Ascending aorta (tissue), 2 donors: ENCODE measurements around the gene CLOCK. TPM values are rescaled to one million over a fixed set of nuclear protein-coding genes. Genes with fewer than 3 reads are reported as not detected.

Source experiments
- DNase-seq, 2 donors: peaks; one replicate each; pipeline ENCODE4 v3.0.0-alpha.2; 2019; ENCODE audit warnings: low spot score in 2 of 2
- H3K27ac ChIP-seq, 2 donors: fragments of 200-600 bp; sonication (generic); one replicate each; pipeline ENCODE4 v1.5.1; 2016 to 2017; ENCODE audit warnings: mild to moderate bottlenecking in 1 of 2
- H3K27me3 ChIP-seq: fragments of 200-600 bp; sonication (generic); one replicate; pipeline ENCODE4 v1.5.1; 2017
- H3K36me3 ChIP-seq, 2 donors: fragments of 200-600 bp; sonication (generic); one replicate each; pipeline ENCODE4 v1.5.1; 2016
- H3K4me1 ChIP-seq, 2 donors: fragments of 200-600 bp; sonication (generic); one replicate each; pipeline ENCODE4 v1.5.1; 2016 to 2017; ENCODE audit warnings: mild to moderate bottlenecking in 1 of 2
- H3K4me3 ChIP-seq, 2 donors: fragments of 200-600 bp; sonication (generic); one replicate each; pipeline ENCODE4 v1.5.1; 2016 to 2017; ENCODE audit warnings: mild to moderate bottlenecking in 1 of 2
- H3K9me3 ChIP-seq, 2 donors: fragments of 200-600 bp; sonication (generic); one replicate each; pipeline ENCODE4 v1.5.1; 2016
- CTCF ChIP-seq, 3 experiments: fragments of 200-600 bp in 2 of 3; fragments of 450-650 bp in 1 of 3; sonication (generic) in 2 of 3; IDR thresholded peaks; one replicate each; pipeline ENCODE4 v1.5.1; 2016 to 2019; ENCODE audit warnings: antibody characterized with exemption in 3 of 3, mild to moderate bottlenecking in 1 of 3, moderate library complexity in 1 of 3
- intact Hi-C: fragments of 100-400 bp; cut with DNase I; formaldehyde crosslinking; loops from one replicate; pipeline ENCODE4 v1.15.1; 2023
- total RNA-seq: library from RNA; depleted of rRNA; stranded (reverse); fragments of >200 nt; gene quantifications from one replicate; pipeline ENCODE4 v1.1.0, GENCODE V29; 2016

The CLOCK gene
- total RNA-seq, 1 donor from 2014 or later, result 17.6 TPM

DNA sequence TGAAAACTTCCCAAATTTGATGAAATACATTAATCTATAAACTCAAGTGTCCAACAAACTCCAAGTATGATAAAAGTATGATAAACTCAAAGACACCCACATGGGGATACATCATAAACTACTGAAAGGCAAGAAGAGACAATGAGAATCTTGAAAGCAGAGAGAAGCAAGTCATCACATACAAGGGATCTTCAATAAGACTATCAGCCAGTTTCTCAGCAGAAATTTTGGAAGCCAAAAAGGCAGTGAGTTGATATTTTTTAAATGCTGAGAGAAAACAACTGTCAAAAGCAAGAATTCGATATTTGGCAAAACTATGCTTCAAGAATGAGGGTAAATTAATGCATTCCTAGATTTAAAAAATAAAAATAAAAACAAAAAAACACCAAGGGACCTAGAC, 28.8 kb upstream of the CLOCK start:
- Histone ChIP-seq H3K27ac (no peak overlapping the region), H3K27me3 (no peaks in the 10 kb centered on the region), H3K36me3 (no peaks in the 10 kb centered on the region), H3K9me3 (peaks cover 0 to 12% of the 10 kb centered on the region in 2 donors), H3K4me3 (no peak overlapping the region), H3K4me1 (no peaks in the 10 kb centered on the region)
- no peak for DNase-seq
- intact Hi-C loops, result no loop called here
- no peak for TF ChIP-seq CTCF (IDR thresholded peaks at IDR 0.05)

DNA sequence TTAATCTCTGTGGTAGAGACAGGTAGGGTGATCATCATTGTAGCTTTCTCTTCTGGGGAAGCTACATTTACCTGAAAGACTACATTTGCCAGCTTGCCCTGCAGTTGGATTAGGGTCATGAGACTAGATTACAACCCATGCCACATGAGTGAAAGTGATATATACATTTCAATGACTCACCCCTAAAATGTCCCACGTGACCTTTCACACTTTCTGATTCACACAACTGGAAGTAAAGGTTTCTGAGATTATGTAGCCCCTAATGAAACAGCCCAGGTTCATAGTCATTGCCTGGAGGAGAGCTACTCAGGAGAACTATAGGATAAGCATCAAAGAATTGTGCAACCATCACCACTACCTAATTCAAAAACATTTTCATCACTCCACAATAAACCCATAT, 27.5 kb upstream of the CLOCK start:
- intact Hi-C loops, result no loop called here
- no peak for DNase-seq
- H3K4me1 ChIP-seq, result no peaks in the 10 kb centered on the region
- TF ChIP-seq CTCF (IDR thresholded peaks at IDR 0.05), result no peak
- H3K36me3 ChIP-seq, result no peaks in the 10 kb centered on the region
- H3K27me3 ChIP-seq, result no peaks in the 10 kb centered on the region
- H3K27ac ChIP-seq, result no peak overlapping the region
- peaks cover 0 to 12% of the 10 kb centered on the region in 2 donors for H3K9me3 ChIP-seq
- H3K4me3 ChIP-seq, result no peak overlapping the region

- TF ChIP-seq CTCF (IDR thresholded peaks at IDR 0.05), result no peak
- intact Hi-C loops, result no loop called here
- no peaks in the 10 kb centered on the region for H3K36me3 ChIP-seq
These were observed 25.1 kb upstream of the CLOCK start for GRCh38 chr4:55571806-55572205.

GRCh38 chr4:55568905-55569504, 22.3 kb upstream of the CLOCK start:
- H3K27me3 ChIP-seq, result no peaks in the 10 kb centered on the region
- H3K27ac ChIP-seq, result no peak overlapping the region
- DNase-seq, result no peak
- H3K9me3 ChIP-seq, result no peaks in the 10 kb centered on the region
- no peak overlapping the region for H3K4me3 ChIP-seq
- no peaks in the 10 kb centered on the region for H3K36me3 ChIP-seq
- intact Hi-C loops, result no loop called here
- TF ChIP-seq CTCF (IDR thresholded peaks at IDR 0.05), result no peak
- H3K4me1 ChIP-seq, result no peaks in the 10 kb centered on the region

More at GRCh38 chr4:55571806-55572205, 25.1 kb upstream of the CLOCK start:
- Histone ChIP-seq H3K27ac (no peak overlapping the region), H3K9me3 (peaks cover 0 to 12% of the 10 kb centered on the region in 2 donors), H3K27me3 (no peaks in the 10 kb centered on the region), H3K4me1 (no peaks in the 10 kb centered on the region), H3K4me3 (no peak overlapping the region)
- DNase-seq, result no peak

DNA sequence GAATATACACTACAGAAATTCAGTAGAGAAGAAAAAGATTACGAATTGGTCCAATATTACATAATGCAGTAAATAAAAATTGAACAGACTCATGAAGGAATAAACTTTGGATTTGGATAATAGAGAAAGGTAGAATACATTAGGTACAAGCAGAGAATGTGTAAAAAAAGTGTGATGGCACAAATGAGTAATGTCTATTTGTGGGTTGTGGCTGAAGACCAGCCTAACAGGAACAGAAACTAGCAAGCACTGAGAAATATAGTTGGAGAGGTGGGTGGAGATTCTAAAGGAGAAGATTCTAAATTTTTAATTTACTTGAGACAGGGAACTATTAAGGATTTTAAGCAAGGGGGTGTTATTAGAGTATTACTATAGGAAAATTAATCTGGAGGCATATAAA, 15.2 kb upstream of the CLOCK start:
- no peak for TF ChIP-seq CTCF (IDR thresholded peaks at IDR 0.05)
- H3K27me3 ChIP-seq, result no peaks in the 10 kb centered on the region
- no peak for DNase-seq
- H3K4me3 ChIP-seq, result no peak overlapping the region
- H3K36me3 ChIP-seq, result no peaks in the 10 kb centered on the region
- intact Hi-C loops, result no loop called here
- H3K4me1 ChIP-seq, result no peaks in the 10 kb centered on the region
- no peak overlapping the region for H3K27ac ChIP-seq
- no peaks in the 10 kb centered on the region for H3K9me3 ChIP-seq

GRCh38 chr4:55560096-55560495, 13.4 kb upstream of the CLOCK start:
- Histone ChIP-seq H3K36me3 (no peaks in the 10 kb centered on the region), H3K4me3 (no peak overlapping the region), H3K9me3 (no peaks in the 10 kb centered on the region), H3K4me1 (no peaks in the 10 kb centered on the region), H3K27ac (no peak overlapping the region), H3K27me3 (no peaks in the 10 kb centered on the region)
- DNase-seq, result no peak
- TF ChIP-seq CTCF (IDR thresholded peaks at IDR 0.05), result no peak
- intact Hi-C loops, result no loop called here
